Gastrocnemius medialis (tissue), 4 donors: ENCODE results near the gene TBX1.

Experiments used
- POLR2A ChIP-seq, 2 donors: fragments of 450-650 bp; IDR thresholded peaks; one replicate each; pipeline ENCODE4 v1.6.1; 2017; ENCODE audit warnings: antibody characterized with exemption in 2 of 2, mild to moderate bottlenecking in 2 of 2, moderate library complexity in 2 of 2
- TF ChIP-seq, protein P1 (sequence below), 5 experiments: fragments of 450-650 bp in 3 of 5; fragments of 200-600 bp in 2 of 5; sonication (generic) in 2 of 5; IDR thresholded peaks in 4 of 5; conservative IDR thresholded peaks in 1 of 5; 1 replicate in 4 of 5; 2 replicates in 1 of 5; pipeline ENCODE4 v1.5.1; 2016 to 2019; ENCODE audit warnings: antibody characterized with exemption in 5 of 5, mild to moderate bottlenecking in 3 of 5, moderate library complexity in 3 of 5

DNA sequence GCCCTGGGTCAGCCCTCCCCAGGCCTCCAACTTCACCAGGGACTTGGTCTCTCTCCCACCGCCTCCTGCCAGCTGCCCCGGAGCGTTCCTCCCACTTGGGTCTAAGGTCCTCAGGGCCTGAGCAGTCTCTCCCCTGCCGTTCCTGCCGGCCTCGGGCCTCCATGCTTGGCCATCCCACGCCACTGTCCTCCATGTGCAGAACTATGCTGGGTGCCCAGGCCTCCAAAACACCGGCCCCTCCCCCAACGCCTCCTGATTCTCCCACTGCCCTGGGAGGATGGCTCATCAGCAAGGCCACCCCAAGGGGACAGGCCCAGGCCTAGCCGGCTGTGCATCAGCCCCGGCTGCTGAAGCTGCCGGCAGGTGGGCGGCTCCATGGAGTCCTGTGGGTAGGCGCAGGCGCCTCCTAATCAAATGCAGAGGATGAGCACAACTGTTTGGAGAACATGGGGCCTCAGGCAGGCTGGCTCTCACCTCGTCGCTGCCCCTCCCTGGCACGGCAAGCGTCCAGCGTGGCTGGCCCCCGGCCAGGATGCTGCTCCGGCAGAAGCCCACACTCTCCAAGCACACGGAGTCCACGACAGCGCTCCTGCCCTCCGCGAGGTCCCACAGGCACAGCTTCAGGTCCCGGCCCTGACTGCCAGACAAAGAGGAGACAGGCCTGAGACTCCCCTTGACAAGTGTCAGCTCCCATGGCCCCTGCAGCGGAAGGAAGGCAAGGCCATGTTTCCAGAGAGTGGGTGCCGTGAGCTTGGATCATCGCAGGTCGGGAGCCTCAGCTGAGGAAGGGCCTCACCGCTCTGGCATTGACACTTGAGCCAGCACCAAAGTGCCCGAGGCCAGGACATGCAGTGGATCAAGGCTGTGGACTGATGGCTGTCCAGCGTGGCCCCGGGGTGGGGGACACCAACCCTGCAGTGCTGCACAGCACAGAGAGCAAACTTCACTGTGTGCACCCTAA is 51.5 kb downstream of the TBX1 start:
- TF ChIP-seq, protein P1, sequence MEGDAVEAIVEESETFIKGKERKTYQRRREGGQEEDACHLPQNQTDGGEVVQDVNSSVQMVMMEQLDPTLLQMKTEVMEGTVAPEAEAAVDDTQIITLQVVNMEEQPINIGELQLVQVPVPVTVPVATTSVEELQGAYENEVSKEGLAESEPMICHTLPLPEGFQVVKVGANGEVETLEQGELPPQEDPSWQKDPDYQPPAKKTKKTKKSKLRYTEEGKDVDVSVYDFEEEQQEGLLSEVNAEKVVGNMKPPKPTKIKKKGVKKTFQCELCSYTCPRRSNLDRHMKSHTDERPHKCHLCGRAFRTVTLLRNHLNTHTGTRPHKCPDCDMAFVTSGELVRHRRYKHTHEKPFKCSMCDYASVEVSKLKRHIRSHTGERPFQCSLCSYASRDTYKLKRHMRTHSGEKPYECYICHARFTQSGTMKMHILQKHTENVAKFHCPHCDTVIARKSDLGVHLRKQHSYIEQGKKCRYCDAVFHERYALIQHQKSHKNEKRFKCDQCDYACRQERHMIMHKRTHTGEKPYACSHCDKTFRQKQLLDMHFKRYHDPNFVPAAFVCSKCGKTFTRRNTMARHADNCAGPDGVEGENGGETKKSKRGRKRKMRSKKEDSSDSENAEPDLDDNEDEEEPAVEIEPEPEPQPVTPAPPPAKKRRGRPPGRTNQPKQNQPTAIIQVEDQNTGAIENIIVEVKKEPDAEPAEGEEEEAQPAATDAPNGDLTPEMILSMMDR (IDR thresholded peaks at IDR 0.05 in 4 of 5, conservative IDR thresholded peaks at IDR 0.05 in 1 of 5) = no peak
- no peak for TF ChIP-seq POLR2A (IDR thresholded peaks at IDR 0.05)
